Esophagus muscularis mucosa (tissue), 4 donors: ENCODE results near the gene EXOC3. TPM values are rescaled to one million over a fixed set of nuclear protein-coding genes. Genes with fewer than 3 reads are reported as not detected.

Experiments
- DNase-seq: peaks from one replicate; pipeline ENCODE4 v3.0.0-alpha.2; 2017; ENCODE audit errors: extremely low spot score
- H3K27ac ChIP-seq, 4 donors: fragments of 200-600 bp; sonication (generic); replicated peaks in 1 of 4; 1 replicate in 3 of 4; 2 replicates in 1 of 4; pipeline ENCODE4 v1.5.1; 2016 to 2019; ENCODE audit warnings: mild to moderate bottlenecking in 1 of 4
- H3K27me3 ChIP-seq, 4 donors: fragments of 200-600 bp; sonication (generic); one replicate each; pipeline versions ENCODE4 v1.5.1 to v1.6.0; 2016 to 2019
- H3K36me3 ChIP-seq, 4 donors: fragments of 200-600 bp; sonication (generic); one replicate each; pipeline ENCODE4 v1.5.1; 2016 to 2019
- H3K4me1 ChIP-seq, 4 donors: fragments of 200-600 bp; sonication (generic); one replicate each; pipeline ENCODE4 v1.5.1; 2016 to 2019
- H3K4me3 ChIP-seq, 4 donors: fragments of 200-600 bp; sonication (generic); 1 replicate in 2 of 4; 2 replicates in 2 of 4; pipeline ENCODE4 v1.5.1; 2016 to 2019; ENCODE audit warnings: mild to moderate bottlenecking in 4 of 4, moderate library complexity in 1 of 4
- H3K9me3 ChIP-seq, 4 donors: fragments of 200-600 bp; sonication (generic); 1 replicate in 3 of 4; 2 replicates in 1 of 4; pipeline ENCODE4 v1.5.1; 2016 to 2019
- CTCF ChIP-seq, 3 experiments: fragments of 200-600 bp in 2 of 3; fragments of 450-650 bp in 1 of 3; sonication (generic) in 2 of 3; IDR thresholded peaks; one replicate each; pipeline ENCODE4 v1.5.1; 2017 to 2019; ENCODE audit warnings: antibody characterized with exemption in 3 of 3, mild to moderate bottlenecking in 2 of 3, moderate library complexity in 1 of 3
- EP300 ChIP-seq: sonication (generic); formaldehyde crosslinking; IDR thresholded peaks from one replicate; pipeline ENCODE4 v1.6.1; 2017; ENCODE audit warnings: antibody characterized with exemption
- POLR2A ChIP-seq: fragments of 450-650 bp; IDR thresholded peaks from one replicate; pipeline ENCODE4 v1.6.1; 2017; ENCODE audit warnings: antibody characterized with exemption, moderate library complexity, mild to moderate bottlenecking, low read depth
- POLR2AphosphoS5 ChIP-seq, 2 donors: sonication (generic); formaldehyde crosslinking; IDR thresholded peaks; one replicate each; pipeline ENCODE4 v1.6.1; 2017; ENCODE audit warnings: antibody characterized with exemption in 2 of 2
- WGBS: methylation state at CpG from one replicate; pipeline ENCODE4 v1.1.5; 2018; 5-methylcytosine and 5-hydroxymethylcytosine counted together
- intact Hi-C: fragments of 100-400 bp; cut with DNase I; formaldehyde crosslinking; loops from one replicate; pipeline ENCODE4 v1.15.1; 2023
- total RNA-seq, 4 donors: library from RNA; depleted of rRNA; stranded (reverse); fragments of >200 nt; gene quantifications; one replicate each; pipeline versions ENCODE4 v1.1.0 to v1.2.1, GENCODE V29; 2016

EXOC3 gene
- total RNA-seq, 4 donors from 2014 or later = 48.6 to 82.1 (median 59.3) TPM

GRCh38 chr5:453725-454481 is 10.9 kb downstream of the EXOC3 start:
- intact Hi-C loops = no loop called here
- DNase-seq = no peak
- H3K36me3 ChIP-seq = peaks cover 41 to 97% (median 90%) of the 10 kb centered on the region in 4 donors
- no peaks in the 10 kb centered on the region for H3K4me1 ChIP-seq
- no peak overlapping the region for H3K4me3 ChIP-seq
- H3K27ac ChIP-seq = no peak overlapping the region
- WGBS = 87% methylated on average over 6 of the region's 16 CpGs
- TF ChIP-seq EP300 = no peak
- TF ChIP-seq CTCF (IDR thresholded peaks at IDR 0.05) = no peak
- TF ChIP-seq POLR2AphosphoS5 (IDR thresholded peaks at IDR 0.05) = no peak
- no peak for TF ChIP-seq POLR2A
- H3K27me3 ChIP-seq = no peaks in the 10 kb centered on the region
- peaks cover 0 to 17% (median 12%) of the 10 kb centered on the region in 4 donors for H3K9me3 ChIP-seq

GRCh38 chr5:454936-455335 is 12.0 kb downstream of the EXOC3 start:
- no peak overlapping the region for H3K27ac ChIP-seq
- no peak for TF ChIP-seq CTCF (IDR thresholded peaks at IDR 0.05)
- TF ChIP-seq POLR2A = no peak
- no peak for TF ChIP-seq EP300
- TF ChIP-seq POLR2AphosphoS5 (IDR thresholded peaks at IDR 0.05) = no peak
- WGBS = 86% methylated on average over 11 of the region's 11 CpGs

GRCh38 chr5:455806-456205 is 12.8 kb downstream of the EXOC3 start:
- Histone ChIP-seq H3K27ac (no peak overlapping the region), H3K27me3 (no peaks in the 10 kb centered on the region), H3K36me3 (peaks cover 46 to 95% (median 91%) of the 10 kb centered on the region in 4 donors), H3K4me1 (no peaks in the 10 kb centered on the region), H3K4me3 (no peak overlapping the region), H3K9me3 (peaks cover 0 to 17% (median 12%) of the 10 kb centered on the region in 4 donors)
- WGBS = 91% methylated on average over 11 of the region's 11 CpGs
- DNase-seq = no peak
- TF ChIP-seq POLR2AphosphoS5 (IDR thresholded peaks at IDR 0.05) (no peak), POLR2A (no peak), CTCF (IDR thresholded peaks at IDR 0.05) (no peak), EP300 (no peak)
- intact Hi-C loops = no loop called here

More at GRCh38 chr5:454936-455335, 12.0 kb downstream of the EXOC3 start:
- Histone ChIP-seq H3K9me3 (peaks cover 0 to 17% (median 12%) of the 10 kb centered on the region in 4 donors), H3K4me1 (no peaks in the 10 kb centered on the region), H3K27me3 (no peaks in the 10 kb centered on the region), H3K36me3 (peaks cover 43 to 95% (median 88%) of the 10 kb centered on the region in 4 donors), H3K4me3 (no peak overlapping the region)
- DNase-seq = no peak
- intact Hi-C loops = no loop called here

- H3K9me3 ChIP-seq = peaks cover 0 to 11% (median 10%) of the 10 kb centered on the region in 4 donors
- DNase-seq = no peak
- no peak overlapping the region for H3K27ac ChIP-seq
- 76% methylated on average over 16 of the region's 28 CpGs for WGBS
- H3K4me1 ChIP-seq = no peaks in the 10 kb centered on the region
- H3K4me3 ChIP-seq = no peak overlapping the region
- intact Hi-C loops = no loop called here
- no peaks in the 10 kb centered on the region for H3K27me3 ChIP-seq
- peaks cover 46 to 93% (median 91%) of the 10 kb centered on the region in 4 donors for H3K36me3 ChIP-seq
- TF ChIP-seq CTCF (IDR thresholded peaks at IDR 0.05) (no peak), EP300 (no peak), POLR2A (no peak)
Observed at GRCh38 chr5:456351-457194, 13.6 kb downstream of the EXOC3 start.
